T-helper 2 cell treated with Interferon-gamma antibody and Interleukin-4, amounts not matched to agents 5 μg/mL and 100 μg/mL, for 36 hours (primary cell): ENCODE data around the gene LRRC18.

Experiments used
- DNase-seq: peaks from one replicate; pipeline ENCODE4 v3.0.0; 2021; ENCODE audit warnings: low spot score
- H3K27ac Mint-ChIP-seq: one replicate; pipeline ENCODE4 v1.8.0; 2021; ENCODE audit warnings: mild to moderate bottlenecking, mixed read lengths
- H3K27me3 Mint-ChIP-seq: one replicate; pipeline ENCODE4 v1.8.0; 2021; ENCODE audit warnings: low read depth, mixed read lengths
- H3K36me3 Mint-ChIP-seq: one replicate; pipeline ENCODE4 v1.8.0; 2021; ENCODE audit warnings: low read depth, mixed read lengths
- H3K4me1 Mint-ChIP-seq: one replicate; pipeline ENCODE4 v1.8.0; 2021; ENCODE audit warnings: low read depth, mixed read lengths
- H3K4me3 Mint-ChIP-seq: one replicate; pipeline ENCODE4 v1.8.0; 2022; ENCODE audit warnings: mild to moderate bottlenecking, moderate library complexity, mixed read lengths
- H3K9me3 Mint-ChIP-seq: one replicate; pipeline ENCODE4 v1.8.0; 2021; ENCODE audit warnings: mixed read lengths

LRRC18 gene

DNA sequence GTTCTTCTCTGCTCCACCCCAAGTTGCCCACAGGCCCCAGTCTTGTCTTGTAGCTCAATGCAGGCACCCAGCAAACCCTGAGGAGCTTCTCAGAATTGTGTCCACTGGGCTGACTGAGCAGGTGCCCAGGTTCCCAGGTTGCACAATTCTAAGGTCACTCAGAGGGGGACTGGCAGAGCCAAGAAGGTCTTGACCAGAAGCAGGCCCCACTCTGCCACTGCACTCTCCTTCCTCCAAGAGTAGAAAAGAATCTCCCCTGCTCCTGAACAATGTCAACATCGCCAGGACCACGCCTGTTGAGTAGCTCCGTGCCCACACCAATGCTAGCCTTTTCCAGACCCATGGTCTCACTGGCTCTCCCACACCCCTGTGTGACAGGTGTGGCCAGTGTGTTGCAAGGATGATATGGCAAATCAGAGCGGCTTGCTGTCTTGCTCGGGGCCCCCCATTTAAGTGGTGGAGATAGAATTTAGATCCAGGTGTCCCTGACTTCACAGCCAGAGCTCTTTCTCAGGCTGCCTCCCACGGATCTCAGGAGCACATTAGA is 577 bp downstream of the LRRC18 start:
- no peaks in the 10 kb centered on the region for H3K9me3 Mint-ChIP-seq
- no peaks in the 10 kb centered on the region for H3K4me1 Mint-ChIP-seq
- no peak overlapping the region for H3K4me3 Mint-ChIP-seq
- no peak for DNase-seq
- H3K36me3 Mint-ChIP-seq, result no peaks in the 10 kb centered on the region
- H3K27ac Mint-ChIP-seq, result no peak overlapping the region
- no peaks in the 10 kb centered on the region for H3K27me3 Mint-ChIP-seq

DNA sequence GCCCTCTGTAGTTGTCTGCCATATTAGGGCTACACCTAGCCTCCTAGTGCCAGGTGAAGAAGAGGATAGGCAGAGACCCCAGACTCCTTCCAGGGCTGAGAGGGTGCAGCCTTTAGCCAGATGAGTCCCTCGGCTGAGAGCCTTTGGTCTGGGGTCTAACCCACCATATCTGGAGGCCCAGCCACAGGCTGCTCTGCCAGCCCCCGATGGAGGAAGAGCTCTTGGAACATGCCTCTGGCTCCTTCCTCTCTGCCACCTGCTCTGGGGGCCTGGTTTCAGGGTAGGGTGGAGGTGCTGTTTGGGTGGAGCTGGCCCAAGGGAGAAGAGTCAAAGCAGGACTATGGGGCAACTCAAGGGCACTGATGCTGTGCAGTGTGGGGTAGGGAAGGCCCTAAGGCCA is 1.4 kb downstream of the LRRC18 start:
- Mint-ChIP-seq H3K36me3 (no peaks in the 10 kb centered on the region), H3K4me3 (no peak overlapping the region), H3K27me3 (no peaks in the 10 kb centered on the region), H3K27ac (no peak overlapping the region), H3K4me1 (no peaks in the 10 kb centered on the region), H3K9me3 (no peaks in the 10 kb centered on the region)
- no peak for DNase-seq

DNA sequence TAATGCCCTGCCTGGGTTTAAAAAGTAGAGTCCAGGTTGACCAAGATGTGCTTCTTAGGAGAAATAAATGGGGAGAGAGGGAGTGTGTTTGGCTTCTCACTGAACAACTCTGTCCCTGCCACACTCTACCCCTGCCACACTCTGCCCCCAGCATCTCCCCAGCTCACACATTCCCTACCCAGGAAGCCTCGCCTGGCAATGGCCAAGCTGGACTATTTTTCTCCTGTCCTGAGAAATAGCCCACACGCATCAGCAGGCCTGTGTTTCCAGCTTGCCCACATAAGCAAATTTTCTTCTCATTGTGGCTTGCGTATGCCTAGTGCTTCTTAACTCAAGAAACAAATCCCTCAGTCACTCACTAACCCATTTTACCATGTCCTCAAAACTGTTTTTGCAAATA is 1.8 kb downstream of the LRRC18 start:
- Mint-ChIP-seq H3K9me3 (no peaks in the 10 kb centered on the region), H3K27me3 (no peaks in the 10 kb centered on the region), H3K36me3 (no peaks in the 10 kb centered on the region), H3K27ac (no peak overlapping the region), H3K4me3 (no peak overlapping the region), H3K4me1 (no peaks in the 10 kb centered on the region)
- DNase-seq, result no peak

DNA sequence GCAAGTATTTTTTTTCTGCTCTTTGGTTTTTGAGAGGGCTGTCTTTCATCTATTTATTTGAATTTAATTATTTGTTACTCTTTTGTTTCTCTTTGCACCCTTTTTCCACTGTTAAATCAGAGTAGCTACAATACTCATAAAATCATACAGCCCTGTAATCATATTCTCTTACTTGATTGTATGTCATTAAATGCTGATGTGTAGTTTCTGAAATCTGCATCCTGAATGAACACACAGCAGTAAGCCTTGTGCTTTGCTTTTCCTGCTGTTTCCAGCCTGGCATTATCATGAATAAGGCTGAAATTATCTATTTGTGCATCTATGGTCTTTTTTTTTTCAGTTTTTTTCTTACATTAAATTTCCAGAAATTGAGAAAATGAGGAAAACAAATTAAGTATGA is 4.1 kb downstream of the LRRC18 start:
- Mint-ChIP-seq H3K27me3 (no peaks in the 10 kb centered on the region), H3K4me3 (no peak overlapping the region), H3K4me1 (no peaks in the 10 kb centered on the region), H3K27ac (no peak overlapping the region), H3K9me3 (no peaks in the 10 kb centered on the region), H3K36me3 (no peaks in the 10 kb centered on the region)
- no peak for DNase-seq

DNA sequence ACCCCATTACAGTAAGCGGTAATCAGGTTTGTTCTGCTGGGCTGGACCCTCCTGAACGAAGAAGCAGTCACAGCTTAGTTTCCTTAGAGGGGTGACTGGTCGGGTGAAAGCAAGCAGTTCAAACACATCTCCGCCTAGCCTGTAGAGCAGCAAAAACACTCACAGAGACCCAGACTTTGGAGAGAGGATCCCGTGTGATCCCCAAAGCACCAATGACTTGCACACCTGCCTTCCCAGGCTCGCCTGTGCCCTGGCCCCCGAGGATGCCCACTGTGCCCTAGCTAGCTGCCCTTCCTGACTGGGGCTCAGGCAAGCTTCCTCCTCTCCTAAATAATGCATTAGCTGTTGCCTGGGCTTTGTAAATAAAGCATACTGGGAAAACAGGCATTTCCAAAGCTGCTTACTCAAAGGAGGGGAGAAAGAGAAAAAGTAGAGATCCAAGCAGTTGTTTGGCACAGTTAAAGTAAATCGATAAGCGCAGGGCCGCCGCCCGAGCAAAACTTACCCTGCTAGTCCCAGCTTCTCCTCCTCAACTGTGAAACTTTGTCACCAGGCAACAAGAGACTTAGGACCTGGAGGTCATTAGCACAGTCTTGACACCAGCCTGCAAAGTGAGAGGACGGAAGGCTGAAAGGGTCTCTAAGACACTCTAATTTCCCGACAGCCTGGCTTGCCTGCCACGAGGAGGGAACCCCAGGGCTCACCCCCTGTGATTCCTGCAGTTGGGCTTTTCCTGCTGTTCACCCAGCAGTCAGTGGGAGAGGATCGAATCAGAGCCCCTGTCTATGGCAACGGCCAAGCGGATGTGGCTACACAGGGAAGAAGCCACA is 4.8 kb downstream of the LRRC18 start:
- no peaks in the 10 kb centered on the region for H3K36me3 Mint-ChIP-seq
- no peak overlapping the region for H3K4me3 Mint-ChIP-seq
- no peaks in the 10 kb centered on the region for H3K4me1 Mint-ChIP-seq
- no peak for DNase-seq
- no peak overlapping the region for H3K27ac Mint-ChIP-seq
- H3K9me3 Mint-ChIP-seq, result no peaks in the 10 kb centered on the region
- no peaks in the 10 kb centered on the region for H3K27me3 Mint-ChIP-seq

DNA sequence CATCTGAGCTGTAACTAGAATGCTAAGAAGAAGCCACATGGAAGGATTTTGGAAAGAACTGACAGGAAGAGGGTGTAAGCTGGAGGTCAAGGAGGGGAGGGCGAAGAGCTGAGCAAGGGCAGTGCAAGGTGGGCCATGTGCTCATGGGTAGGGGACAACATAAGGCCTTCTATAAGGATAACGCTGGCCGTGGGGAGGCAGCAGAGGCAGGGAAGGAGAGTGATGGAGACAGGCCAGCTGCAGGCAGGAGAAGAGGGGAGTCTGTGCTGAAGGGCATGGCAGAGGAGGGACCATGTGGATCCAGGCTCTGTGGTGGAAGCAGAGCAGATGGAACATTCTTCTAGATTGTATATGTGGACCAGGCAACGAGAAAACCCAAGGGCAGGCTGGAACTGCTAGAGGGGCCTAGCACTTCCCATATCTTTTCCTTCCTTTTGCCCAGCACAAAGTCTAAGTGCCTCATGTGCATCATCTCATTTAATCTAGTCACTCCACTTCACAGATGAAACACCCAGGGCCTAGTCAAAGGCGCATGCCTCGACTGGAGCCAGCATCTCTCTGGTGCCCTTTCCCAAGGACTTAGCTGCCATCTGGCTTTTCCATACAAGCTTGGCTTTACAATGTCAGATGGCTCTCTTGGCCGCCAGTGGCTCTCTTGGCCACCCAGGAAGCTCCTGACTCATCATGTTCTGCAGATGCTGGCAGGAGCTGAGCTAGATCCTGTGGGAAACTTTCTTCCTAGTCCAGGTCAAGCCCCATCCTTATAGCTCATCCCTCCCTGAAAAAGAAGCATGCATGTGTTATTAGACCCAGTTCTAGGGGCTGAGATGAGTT is 6.6 kb downstream of the LRRC18 start:
- DNase-seq, result no peak
- Mint-ChIP-seq H3K4me1 (no peaks in the 10 kb centered on the region), H3K27ac (no peak overlapping the region), H3K36me3 (no peaks in the 10 kb centered on the region), H3K9me3 (no peaks in the 10 kb centered on the region), H3K27me3 (no peaks in the 10 kb centered on the region), H3K4me3 (no peak overlapping the region)

DNA sequence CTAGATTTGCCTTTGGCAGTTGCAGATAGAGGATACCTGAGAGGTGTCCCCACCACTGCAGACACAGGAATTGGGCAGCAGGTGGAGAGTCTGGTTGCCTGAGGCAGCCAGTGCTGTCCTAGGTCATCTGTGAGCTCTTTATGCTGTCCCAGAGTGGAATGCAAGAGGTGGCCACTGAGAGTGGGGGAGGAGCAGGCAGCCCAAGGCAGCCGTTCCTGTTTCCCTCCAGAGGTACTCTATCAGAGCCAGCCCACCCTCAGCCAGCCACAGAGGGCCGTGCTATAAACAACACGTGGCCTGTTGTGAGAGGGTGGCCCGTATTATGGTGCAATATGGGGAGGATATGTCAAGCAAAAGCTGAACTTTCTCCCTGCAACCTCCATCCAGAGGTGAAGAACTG is 8.5 kb downstream of the LRRC18 start:
- Mint-ChIP-seq H3K9me3 (no peaks in the 10 kb centered on the region), H3K4me1 (no peaks in the 10 kb centered on the region), H3K27me3 (no peaks in the 10 kb centered on the region), H3K27ac (no peak overlapping the region), H3K4me3 (no peak overlapping the region), H3K36me3 (no peaks in the 10 kb centered on the region)
- DNase-seq, result no peak

DNA sequence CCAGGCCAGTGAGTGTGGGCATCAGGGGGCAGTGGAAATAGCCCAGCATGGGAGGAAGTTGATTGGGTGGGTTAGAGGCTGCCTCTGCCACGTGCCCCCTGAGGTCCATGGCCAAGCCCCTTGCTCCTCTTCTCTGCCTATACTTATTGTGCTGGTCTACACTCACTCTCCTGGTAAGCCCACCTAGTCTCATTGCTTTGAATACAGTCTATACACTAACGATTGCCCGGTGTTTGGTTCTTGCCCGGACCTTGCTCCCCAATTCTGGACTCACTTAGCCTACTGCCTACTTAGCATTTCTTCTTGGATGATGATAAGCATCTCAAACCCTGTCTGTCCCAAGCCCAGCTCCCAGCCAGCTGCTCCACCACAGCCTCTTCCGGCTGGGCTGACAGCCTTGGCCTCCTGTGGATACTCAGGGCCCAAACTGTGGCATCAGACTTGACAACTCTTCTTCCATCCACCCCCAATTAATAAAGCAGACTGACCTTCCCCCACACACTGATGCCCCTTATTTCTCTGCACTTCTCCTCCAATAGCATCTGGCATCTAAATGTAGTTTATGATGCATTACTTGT is 10.1 kb downstream of the LRRC18 start:
- no peaks in the 10 kb centered on the region for H3K4me1 Mint-ChIP-seq
- no peak overlapping the region for H3K4me3 Mint-ChIP-seq
- no peaks in the 10 kb centered on the region for H3K9me3 Mint-ChIP-seq
- no peak for DNase-seq
- no peak overlapping the region for H3K27ac Mint-ChIP-seq
- no peaks in the 10 kb centered on the region for H3K27me3 Mint-ChIP-seq
- no peaks in the 10 kb centered on the region for H3K36me3 Mint-ChIP-seq

DNA sequence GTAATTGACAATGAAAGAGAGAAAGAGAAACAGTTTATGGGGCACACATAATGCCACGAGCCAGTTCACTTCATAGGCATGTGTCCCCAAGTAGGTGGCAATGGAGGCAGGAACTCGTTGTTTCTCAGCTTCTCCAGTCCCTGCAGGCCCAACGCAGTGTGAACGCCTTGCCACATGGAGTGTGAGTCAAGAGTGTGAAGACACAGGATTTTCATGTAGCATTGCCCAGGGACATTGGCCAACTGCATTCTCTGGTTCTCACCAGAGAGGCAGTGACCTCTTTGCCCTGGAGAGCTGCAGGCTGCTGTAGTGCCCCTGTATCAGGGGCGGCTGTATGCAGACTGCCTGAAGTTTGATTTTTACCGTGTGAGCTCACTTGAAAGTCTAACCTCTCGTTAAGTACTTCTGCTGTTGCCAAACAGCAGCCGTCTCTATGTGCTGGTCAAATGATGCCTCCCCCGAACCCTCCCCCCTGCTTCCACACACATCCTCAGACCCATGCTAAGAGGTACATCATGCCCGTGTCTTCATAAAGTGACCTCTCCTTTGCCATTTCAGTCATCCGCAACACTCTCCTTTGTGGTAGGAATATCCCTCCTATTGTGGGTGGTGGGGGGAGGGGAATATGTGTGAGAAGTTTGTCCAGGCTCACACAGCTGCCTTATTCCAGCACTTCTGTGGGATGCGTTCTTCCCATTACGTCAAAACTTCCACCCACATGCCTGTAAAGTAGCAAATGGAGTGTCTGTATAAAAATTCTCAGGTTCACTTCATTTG is 12.7 kb downstream of the LRRC18 start:
- no peaks in the 10 kb centered on the region for H3K4me1 Mint-ChIP-seq

DNA sequence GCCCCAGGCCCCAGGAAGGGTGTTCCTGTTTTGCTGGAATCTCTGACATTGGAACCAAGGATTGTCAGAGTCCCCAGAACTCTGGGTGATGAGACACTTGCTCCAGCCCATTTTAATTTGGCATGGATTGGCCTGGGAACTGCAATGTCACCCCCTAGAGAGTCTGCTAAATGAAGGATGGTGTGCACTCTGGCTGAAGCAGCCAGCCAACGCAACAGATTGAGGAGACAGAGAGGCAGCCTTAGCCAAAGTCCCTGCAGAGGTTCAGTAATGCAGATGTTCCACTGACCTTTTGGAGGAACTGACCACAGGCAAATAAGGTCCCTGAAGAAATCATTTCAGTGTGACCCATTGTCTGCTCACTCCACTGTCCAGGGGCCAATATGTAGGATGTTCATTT is 13.4 kb downstream of the LRRC18 start:
- Mint-ChIP-seq H3K27ac (no peak overlapping the region), H3K4me1 (no peaks in the 10 kb centered on the region), H3K36me3 (no peaks in the 10 kb centered on the region), H3K9me3 (no peaks in the 10 kb centered on the region), H3K27me3 (no peaks in the 10 kb centered on the region), H3K4me3 (no peak overlapping the region)
- DNase-seq, result no peak

More for the DNA sequence above, 12.7 kb downstream of the LRRC18 start:
- H3K9me3 Mint-ChIP-seq, result no peaks in the 10 kb centered on the region
- no peak overlapping the region for H3K27ac Mint-ChIP-seq
- DNase-seq, result no peak
- H3K4me3 Mint-ChIP-seq, result no peak overlapping the region
- no peaks in the 10 kb centered on the region for H3K27me3 Mint-ChIP-seq
- H3K36me3 Mint-ChIP-seq, result no peaks in the 10 kb centered on the region

DNA sequence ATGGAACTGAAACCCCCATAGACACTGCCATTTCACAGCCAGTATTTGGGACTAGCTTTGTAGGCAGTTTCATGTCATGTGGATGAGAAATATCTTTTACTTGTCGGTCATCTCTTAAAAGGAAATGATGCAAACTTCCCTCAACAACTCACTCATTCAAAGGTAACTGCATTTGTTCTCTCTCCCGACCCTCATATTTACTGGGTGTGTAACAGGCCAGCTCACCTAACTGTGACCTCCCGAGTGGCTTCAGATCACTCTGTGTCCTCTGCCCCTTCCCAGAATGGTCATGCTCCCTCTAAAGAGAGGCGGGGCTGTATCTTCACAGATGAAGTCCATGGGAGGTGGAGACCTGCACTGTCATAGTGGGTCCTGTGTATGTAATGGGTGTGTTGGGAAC is 14.7 kb downstream of the LRRC18 start:
- Mint-ChIP-seq H3K4me3 (no peak overlapping the region), H3K4me1 (no peaks in the 10 kb centered on the region), H3K27ac (no peak overlapping the region), H3K27me3 (peaks cover 1% of the 10 kb centered on the region), H3K36me3 (no peaks in the 10 kb centered on the region), H3K9me3 (no peaks in the 10 kb centered on the region)
- DNase-seq, result no peak

DNA sequence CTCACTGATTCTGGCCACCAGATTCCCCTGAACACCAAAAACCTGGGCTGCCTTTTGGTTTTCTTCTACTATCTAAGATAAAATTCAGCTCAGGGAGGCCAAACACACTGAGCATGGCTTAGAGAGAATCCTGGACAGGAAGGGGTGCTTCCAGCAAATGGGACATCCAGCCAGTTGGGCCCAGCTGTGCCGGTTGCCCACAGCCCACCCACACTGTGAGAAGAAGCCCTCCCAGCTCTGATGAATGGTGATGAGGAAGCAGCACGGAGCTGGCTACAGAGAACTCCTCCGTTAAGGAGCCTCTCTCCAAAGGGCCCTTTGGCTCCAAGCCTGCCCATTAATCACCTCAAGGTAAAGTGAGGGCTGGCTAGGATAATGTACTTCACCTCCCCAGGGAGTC is 15.9 kb downstream of the LRRC18 start:
- Mint-ChIP-seq H3K36me3 (no peaks in the 10 kb centered on the region), H3K27ac (no peak overlapping the region), H3K27me3 (peaks cover 7% of the 10 kb centered on the region), H3K9me3 (no peaks in the 10 kb centered on the region), H3K4me3 (no peak overlapping the region), H3K4me1 (no peaks in the 10 kb centered on the region)
- no peak for DNase-seq

DNA sequence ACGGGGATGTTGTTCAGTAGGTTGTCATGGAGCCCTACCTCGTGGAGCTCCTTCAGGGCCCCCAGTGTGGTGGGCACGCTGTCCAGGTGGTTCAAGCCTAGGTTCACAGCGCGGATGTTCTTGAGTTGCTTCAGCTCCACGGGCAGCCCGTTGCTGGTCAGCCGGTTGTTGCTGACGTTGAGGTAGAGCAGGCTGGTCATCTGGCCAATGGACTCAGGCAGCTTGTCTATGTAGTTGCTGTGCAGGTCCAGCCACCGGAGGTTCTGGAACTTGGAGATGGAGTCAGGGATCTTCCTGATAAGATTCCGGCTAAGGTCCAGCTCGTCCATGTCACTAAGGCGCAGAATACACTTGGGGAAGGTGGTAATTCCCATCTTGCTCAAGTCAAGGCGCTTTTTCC is 26.0 kb downstream of the LRRC18 start:
- H3K27ac Mint-ChIP-seq, result no peak overlapping the region
- H3K4me1 Mint-ChIP-seq, result no peaks in the 10 kb centered on the region

More for the DNA sequence above, 26.0 kb downstream of the LRRC18 start:
- Mint-ChIP-seq H3K27me3 (peaks cover 14% of the 10 kb centered on the region), H3K4me3 (no peak overlapping the region), H3K9me3 (no peaks in the 10 kb centered on the region), H3K36me3 (no peaks in the 10 kb centered on the region)
- no peak for DNase-seq
